Hepatocyte (in vitro differentiated cells): Measurements from ENCODE around the gene TK2. TPM values are rescaled to one million over a fixed set of nuclear protein-coding genes. Genes with fewer than 3 reads are reported as not detected.

ENCODE experiments used
- polyA plus RNA-seq: library from polyadenylated mRNA; unstranded; fragments of >200 nt; fragmentation: Nextera tagmentation; extraction: Ambion mirVana; gene quantifications from 2 replicates; pipeline ENCODE4 v1.2.1, GENCODE V29; 2016
- small RNA-seq: library from RNA; depleted of rRNA; stranded (forward); fragments of <200 nt; gene quantifications from one replicate; pipeline ENCODE3, GENCODE V24; 2014
- total RNA-seq: library from RNA; depleted of rRNA; stranded (reverse); fragments of >200 nt; gene quantifications from 2 replicates; pipeline ENCODE4 v1.2.3, GENCODE V29; 2014

Gene TK2
- total and polyA plus RNA-seq, 2 experiments from 2014 or later: 10.1 to 14.3 TPM

Small RNA genes lying within 50 kb of the gene (small RNA-seq; reads per million reads assigned to genes)
- not detected for gene CKLF-CMTM1

Other genes starting within 250 kb of the TK2 start
- 2.2 and 2.6 TPM in 2 replicates for gene CDH5, start 183.4 kb downstream of the TK2 start, total RNA-seq
- gene CDH5, start 183.4 kb downstream of the TK2 start, polyA plus RNA-seq: 0.88 and 1.2 TPM in 2 replicates
- gene BEAN1, start 122.8 kb downstream of the TK2 start, total RNA-seq: 0.63 and 0.68 TPM in 2 replicates
- gene BEAN1, start 122.8 kb downstream of the TK2 start, polyA plus RNA-seq: 1.3 and 1.8 TPM in 2 replicates
- gene CKLF, start 2.5 kb upstream of the TK2 start, total RNA-seq: 39.9 and 69.1 TPM in 2 replicates
- gene CKLF, start 2.5 kb upstream of the TK2 start, polyA plus RNA-seq: 50.7 and 53.5 TPM in 2 replicates
- 1.4 TPM in 1 of 2 replicates, not detected in the other for gene CMTM1, start 16.3 kb upstream of the TK2 start, total RNA-seq
- gene CMTM1, start 16.3 kb upstream of the TK2 start, polyA plus RNA-seq: 1.8 and 2.9 TPM in 2 replicates
- not detected in 2 replicates for gene CMTM2, start 29.3 kb upstream of the TK2 start, total RNA-seq
- gene CMTM2, start 29.3 kb upstream of the TK2 start, polyA plus RNA-seq: 0.32 and 0.60 TPM in 2 replicates
- gene CMTM3, start 54.6 kb upstream of the TK2 start, total RNA-seq: 28.3 and 32.5 TPM in 2 replicates
- gene CMTM3, start 54.6 kb upstream of the TK2 start, polyA plus RNA-seq: 55.1 and 75.1 TPM in 2 replicates
- 77.9 and 84.8 TPM in 2 replicates for gene CMTM4, start 146.6 kb upstream of the TK2 start, total RNA-seq
- gene CMTM4, start 146.6 kb upstream of the TK2 start, polyA plus RNA-seq: 17.4 and 19.2 TPM in 2 replicates
- 97.3 and 129 TPM in 2 replicates for gene DYNC1LI2, start 201.5 kb upstream of the TK2 start, total RNA-seq
- gene DYNC1LI2, start 201.5 kb upstream of the TK2 start, polyA plus RNA-seq: 99.1 and 121 TPM in 2 replicates